Immature natural killer cell (primary cell): ENCODE data around the gene ATMIN. TPM values are rescaled to one million over a fixed set of nuclear protein-coding genes. Genes with fewer than 3 reads are reported as not detected.

Experiments
- DNase-seq, 3 donors: peaks; one replicate each; pipeline ENCODE4 v3.0.0; 2022; ENCODE audit warnings: mixed read lengths in 1 of 3
- H3K27ac Mint-ChIP-seq, 6 donors: one replicate each; pipeline ENCODE4 v1.8.0; 2020; ENCODE audit warnings: mixed read lengths in 6 of 6, mild to moderate bottlenecking in 5 of 6, inconsistent platforms in 4 of 6, moderate library complexity in 3 of 6
- H3K27me3 Mint-ChIP-seq, 3 donors: one replicate each; pipeline ENCODE4 v1.8.0; 2020 to 2021; ENCODE audit warnings: low read depth in 3 of 3, mild to moderate bottlenecking in 3 of 3, mixed read lengths in 3 of 3, moderate library complexity in 3 of 3, inconsistent platforms in 1 of 3
- H3K36me3 Mint-ChIP-seq, 3 donors: one replicate each; pipeline ENCODE4 v1.8.0; 2020; ENCODE audit warnings: mixed read lengths in 3 of 3, inconsistent platforms in 2 of 3, mild to moderate bottlenecking in 2 of 3
- H3K4me1 Mint-ChIP-seq, 2 donors: one replicate each; pipeline ENCODE4 v1.8.0; 2020; ENCODE audit warnings: inconsistent platforms in 2 of 2, mild to moderate bottlenecking in 2 of 2, mixed read lengths in 2 of 2, moderate library complexity in 1 of 2
- H3K4me3 Mint-ChIP-seq, 5 donors: one replicate each; pipeline ENCODE4 v1.8.0; 2020; ENCODE audit warnings: mild to moderate bottlenecking in 5 of 5, mixed read lengths in 5 of 5, inconsistent platforms in 3 of 5, moderate library complexity in 3 of 5
- H3K9me3 Mint-ChIP-seq, 6 donors: one replicate each; pipeline ENCODE4 v1.8.0; 2020; ENCODE audit warnings: mild to moderate bottlenecking in 6 of 6, mixed read lengths in 6 of 6, inconsistent platforms in 4 of 6, moderate library complexity in 3 of 6
- polyA plus RNA-seq, 3 donors: library from polyadenylated mRNA; unstranded; fragments of 300-500 nt; fragmentation: Illumina TruSeq; gene quantifications; one replicate each; pipeline ENCODE4 v1.2.3, GENCODE V29; 2021

The ATMIN gene
- polyA plus RNA-seq, 3 donors from 2014 or later: 25.4 to 51.0 (median 26.4) TPM

DNA sequence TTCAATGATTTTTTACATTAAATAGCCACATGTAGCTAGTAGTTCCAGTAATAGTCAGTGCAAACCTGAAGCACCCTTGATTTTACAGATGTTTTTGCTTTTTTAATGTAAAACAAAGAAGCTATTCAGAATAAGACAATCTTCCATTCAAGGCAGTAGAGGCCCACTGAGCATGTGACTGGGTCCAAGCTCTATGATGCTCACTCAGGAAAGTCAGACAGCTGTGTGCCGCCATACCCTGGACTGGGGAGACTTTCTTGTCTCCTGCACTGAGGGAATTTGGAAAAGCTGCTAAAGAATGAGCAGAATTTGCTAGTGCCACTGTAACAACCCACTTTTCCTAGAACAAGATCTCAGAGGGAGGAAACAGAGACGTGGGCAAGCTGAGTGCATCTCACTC lies 17.1 kb upstream of the ATMIN start:
- Mint-ChIP-seq H3K27ac (no peak overlapping the region), H3K4me1 (no peaks in the 10 kb centered on the region), H3K36me3 (peaks cover 3 to 18% (median 6%) of the 10 kb centered on the region in 3 donors), H3K27me3 (no peaks in the 10 kb centered on the region), H3K9me3 (no peaks in the 10 kb centered on the region), H3K4me3 (no peak overlapping the region)
- DNase-seq: no peak

GRCh38 chr16:81026429-81026828 lies 9.2 kb upstream of the ATMIN start:
- Mint-ChIP-seq H3K36me3 (peaks cover 0 to 9% (median 0%) of the 10 kb centered on the region in 3 donors), H3K4me1 (no peaks in the 10 kb centered on the region), H3K9me3 (no peaks in the 10 kb centered on the region), H3K27me3 (peaks cover 0 to 2% (median 0%) of the 10 kb centered on the region in 3 donors), H3K4me3 (no peak overlapping the region), H3K27ac (no peak overlapping the region)
- DNase-seq: no peak

DNA sequence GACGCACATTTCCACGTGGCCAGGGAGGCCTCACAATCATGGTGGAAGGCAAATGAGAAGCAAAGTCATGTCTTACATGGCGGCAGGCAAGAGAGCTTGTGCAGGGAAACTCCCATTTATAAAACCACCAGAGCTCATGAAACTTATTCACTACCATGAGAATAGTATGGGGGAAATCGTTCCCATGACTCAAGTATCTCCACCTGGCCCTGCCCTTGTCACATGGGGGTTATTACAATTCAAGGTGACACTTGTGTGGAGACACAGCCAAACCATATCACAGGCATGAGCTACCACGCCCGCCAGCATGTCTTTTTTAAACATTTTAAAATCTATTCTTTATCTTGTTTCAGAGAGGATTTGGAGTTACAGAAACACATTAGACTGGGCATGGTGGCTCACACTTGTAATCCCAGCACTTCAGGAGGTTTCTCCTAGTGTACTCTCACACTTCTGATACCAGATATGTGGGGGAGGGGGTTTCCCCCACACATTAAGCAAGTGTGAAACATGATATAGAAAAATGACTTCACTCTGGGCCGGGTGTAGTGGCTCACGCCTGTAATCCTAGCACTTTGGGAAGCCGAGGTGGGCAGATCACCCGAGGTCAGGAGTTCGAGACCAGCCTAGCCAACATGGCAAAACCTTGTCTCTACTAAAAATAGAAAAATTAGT lies 5.6 kb upstream of the ATMIN start:
- peaks cover 0 to 5% of the 10 kb centered on the region in 2 donors for H3K4me1 Mint-ChIP-seq
- no peak for DNase-seq
- no peaks in the 10 kb centered on the region for H3K27me3 Mint-ChIP-seq
- H3K4me3 Mint-ChIP-seq: no peak overlapping the region
- H3K9me3 Mint-ChIP-seq: no peaks in the 10 kb centered on the region
- H3K27ac Mint-ChIP-seq: no peak overlapping the region
- peaks cover 0 to 3% (median 0%) of the 10 kb centered on the region in 3 donors for H3K36me3 Mint-ChIP-seq

GRCh38 chr16:81035975-81036750 lies 521 bp downstream of the ATMIN start:
- DNase-seq: no peak
- H3K27me3 Mint-ChIP-seq: peaks cover 0 to 6% (median 6%) of the 10 kb centered on the region in 3 donors
- no peaks in the 10 kb centered on the region for H3K9me3 Mint-ChIP-seq
- H3K4me3 Mint-ChIP-seq: peak overlapping the region; percentile 81 to 87 (median 85)
- H3K36me3 Mint-ChIP-seq: peaks cover 0 to 6% (median 0%) of the 10 kb centered on the region in 3 donors
- peak overlapping the region; percentile 77 to 91 (median 83) for H3K27ac Mint-ChIP-seq
- H3K4me1 Mint-ChIP-seq: peaks cover 25 to 30% of the 10 kb centered on the region in 2 donors

DNA sequence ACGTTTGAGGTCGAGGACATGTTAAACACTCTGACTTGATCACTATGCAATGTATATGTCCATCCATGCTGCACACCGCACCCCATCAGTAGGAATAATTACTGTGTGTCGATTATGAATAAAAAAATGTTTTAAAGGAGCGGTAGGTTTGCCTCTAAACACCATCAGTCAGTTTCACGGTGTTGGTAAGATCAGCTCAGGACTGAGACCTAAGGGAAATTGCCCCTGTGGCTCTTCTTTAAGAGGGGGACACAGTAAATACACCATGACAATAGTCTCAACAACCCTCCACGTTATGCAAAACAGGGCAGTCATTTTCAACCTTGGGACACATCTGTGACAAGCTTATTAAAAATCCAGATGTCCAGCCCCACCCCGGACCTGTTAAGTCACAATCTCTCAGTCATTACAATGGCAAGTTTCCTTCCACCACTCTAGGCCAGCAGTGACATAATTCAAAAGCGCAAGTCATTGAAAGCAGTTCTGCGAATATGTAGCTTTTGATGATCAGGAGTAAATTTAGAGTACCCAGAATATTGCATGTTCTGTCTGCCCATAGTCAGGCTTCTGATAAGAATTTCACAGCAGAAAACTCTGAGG lies 1.2 kb downstream of the ATMIN start:
- DNase-seq: no peak
- Mint-ChIP-seq H3K27ac (peak overlapping the region; percentile 77 to 91 (median 83)), H3K27me3 (peaks cover 0 to 6% (median 6%) of the 10 kb centered on the region in 3 donors), H3K9me3 (no peaks in the 10 kb centered on the region), H3K4me1 (peaks cover 25 to 30% of the 10 kb centered on the region in 2 donors), H3K36me3 (peaks cover 0 to 12% (median 0%) of the 10 kb centered on the region in 3 donors), H3K4me3 (peak overlapping the region; percentile 81 to 87 (median 85))

DNA sequence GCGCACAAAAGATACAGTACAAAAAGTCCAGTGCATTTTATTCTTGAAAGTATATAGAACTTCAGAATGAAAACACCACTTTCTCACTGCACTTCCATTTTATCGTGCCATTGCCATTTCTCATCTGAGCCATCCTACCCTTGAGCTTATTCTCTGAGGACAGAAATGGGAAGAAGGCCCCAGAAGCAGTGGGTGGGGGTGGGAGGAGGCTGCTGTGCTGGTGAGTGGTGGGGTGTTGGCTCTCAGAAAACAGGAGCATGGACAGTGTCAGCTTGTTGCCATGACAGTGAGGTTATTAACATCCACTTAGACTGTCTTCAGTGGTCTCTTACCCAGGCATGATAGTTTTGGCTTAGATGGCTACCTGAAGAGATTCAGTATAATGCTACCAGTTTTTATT lies 4.5 kb downstream of the ATMIN start:
- H3K9me3 Mint-ChIP-seq: no peaks in the 10 kb centered on the region
- peaks cover 25% of the 10 kb centered on the region in 2 donors for H3K4me1 Mint-ChIP-seq
- no peak overlapping the region for H3K4me3 Mint-ChIP-seq
- H3K36me3 Mint-ChIP-seq: peaks cover 18 to 42% (median 22%) of the 10 kb centered on the region in 3 donors
- H3K27me3 Mint-ChIP-seq: peaks cover 0 to 6% (median 6%) of the 10 kb centered on the region in 3 donors
- H3K27ac Mint-ChIP-seq: peak overlapping the region in 1 of 6 donors; percentile 49
- DNase-seq: no peak

DNA sequence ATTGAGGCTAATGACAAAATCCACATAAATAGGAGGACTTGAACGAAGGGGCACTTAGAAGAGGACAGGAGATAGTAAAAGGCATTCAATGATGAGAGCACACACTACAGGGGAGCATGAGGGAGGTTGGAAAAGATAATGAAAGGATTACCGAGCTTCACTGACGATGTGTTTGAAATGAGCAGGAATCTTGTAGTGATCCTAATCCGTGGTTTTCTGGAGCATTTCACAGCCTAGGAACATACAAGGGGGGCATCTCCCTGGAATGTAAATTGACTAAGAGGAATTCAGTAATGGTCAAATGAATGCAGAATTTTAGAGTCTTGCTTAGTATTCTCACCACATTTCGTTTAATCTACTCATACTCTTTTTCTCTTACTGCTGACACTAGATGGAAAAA lies 5.2 kb downstream of the ATMIN start:
- no peak for DNase-seq
- Mint-ChIP-seq H3K4me1 (peaks cover 23 to 25% of the 10 kb centered on the region in 2 donors), H3K4me3 (no peak overlapping the region), H3K9me3 (no peaks in the 10 kb centered on the region), H3K27me3 (peaks cover 0 to 8% (median 6%) of the 10 kb centered on the region in 3 donors), H3K27ac (no peak overlapping the region), H3K36me3 (peaks cover 18 to 46% (median 26%) of the 10 kb centered on the region in 3 donors)

GRCh38 chr16:81041696-81042095 lies 6.1 kb downstream of the ATMIN start:
- Mint-ChIP-seq H3K36me3 (peaks cover 18 to 49% (median 28%) of the 10 kb centered on the region in 3 donors), H3K9me3 (no peaks in the 10 kb centered on the region), H3K4me3 (no peak overlapping the region), H3K27me3 (peaks cover 0 to 6% (median 2%) of the 10 kb centered on the region in 3 donors), H3K4me1 (peaks cover 20 to 21% of the 10 kb centered on the region in 2 donors), H3K27ac (no peak overlapping the region)
- DNase-seq: no peak

DNA sequence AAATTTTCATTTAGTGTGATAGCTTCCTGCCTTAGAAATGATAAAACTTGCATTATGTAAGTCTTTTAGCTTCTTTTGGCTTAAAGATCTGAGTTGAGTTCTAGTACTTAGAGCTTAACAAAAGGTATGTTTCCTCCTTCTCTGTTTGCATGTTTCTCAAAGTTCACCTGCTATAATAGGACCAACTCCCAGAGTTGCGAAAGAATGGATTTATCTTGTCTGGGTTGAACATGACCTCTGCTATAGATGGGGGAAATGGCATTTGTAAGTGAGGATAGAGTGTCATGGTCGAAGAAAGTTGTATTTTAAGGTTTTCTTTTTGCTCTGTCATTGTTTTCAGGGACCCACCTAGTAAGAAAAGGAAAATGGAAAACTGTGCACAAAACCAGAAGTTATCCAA lies 7.2 kb downstream of the ATMIN start:
- peaks cover 0 to 2% (median 0%) of the 10 kb centered on the region in 3 donors for H3K27me3 Mint-ChIP-seq
- peaks cover 8 to 10% of the 10 kb centered on the region in 2 donors for H3K4me1 Mint-ChIP-seq
- H3K27ac Mint-ChIP-seq: no peak overlapping the region
- H3K4me3 Mint-ChIP-seq: no peak overlapping the region
- peaks cover 18 to 54% (median 30%) of the 10 kb centered on the region in 3 donors for H3K36me3 Mint-ChIP-seq
- no peak for DNase-seq
- no peaks in the 10 kb centered on the region for H3K9me3 Mint-ChIP-seq

DNA sequence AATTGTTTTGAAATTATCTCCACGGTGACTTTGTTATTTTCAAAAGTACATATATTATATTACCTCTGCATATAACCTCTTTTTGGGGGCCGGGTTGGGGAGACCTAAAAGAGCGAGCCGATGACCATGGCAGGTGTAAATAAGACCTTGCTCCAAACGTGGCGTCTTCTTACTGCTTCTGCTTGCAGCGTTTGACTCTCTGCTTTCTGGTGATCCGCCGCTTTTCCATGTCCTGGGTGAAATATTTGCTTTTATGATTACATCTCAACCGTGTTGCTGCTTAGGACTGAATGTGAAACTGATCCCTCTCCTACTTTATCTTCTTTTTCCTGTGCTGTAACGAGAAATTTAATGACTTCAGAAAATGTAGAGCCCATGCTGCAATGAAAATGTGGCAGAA lies 18.1 kb downstream of the ATMIN start:
- no peak overlapping the region for H3K4me3 Mint-ChIP-seq
- H3K9me3 Mint-ChIP-seq: peaks cover 10 to 24% (median 17%) of the 10 kb centered on the region in 6 donors
- peaks cover 0 to 2% (median under 1%) of the 10 kb centered on the region in 3 donors for H3K27me3 Mint-ChIP-seq
- no peak overlapping the region for H3K27ac Mint-ChIP-seq
- peaks cover 7 to 11% (median 10%) of the 10 kb centered on the region in 3 donors for H3K36me3 Mint-ChIP-seq
- no peak for DNase-seq
- H3K4me1 Mint-ChIP-seq: no peaks in the 10 kb centered on the region

DNA sequence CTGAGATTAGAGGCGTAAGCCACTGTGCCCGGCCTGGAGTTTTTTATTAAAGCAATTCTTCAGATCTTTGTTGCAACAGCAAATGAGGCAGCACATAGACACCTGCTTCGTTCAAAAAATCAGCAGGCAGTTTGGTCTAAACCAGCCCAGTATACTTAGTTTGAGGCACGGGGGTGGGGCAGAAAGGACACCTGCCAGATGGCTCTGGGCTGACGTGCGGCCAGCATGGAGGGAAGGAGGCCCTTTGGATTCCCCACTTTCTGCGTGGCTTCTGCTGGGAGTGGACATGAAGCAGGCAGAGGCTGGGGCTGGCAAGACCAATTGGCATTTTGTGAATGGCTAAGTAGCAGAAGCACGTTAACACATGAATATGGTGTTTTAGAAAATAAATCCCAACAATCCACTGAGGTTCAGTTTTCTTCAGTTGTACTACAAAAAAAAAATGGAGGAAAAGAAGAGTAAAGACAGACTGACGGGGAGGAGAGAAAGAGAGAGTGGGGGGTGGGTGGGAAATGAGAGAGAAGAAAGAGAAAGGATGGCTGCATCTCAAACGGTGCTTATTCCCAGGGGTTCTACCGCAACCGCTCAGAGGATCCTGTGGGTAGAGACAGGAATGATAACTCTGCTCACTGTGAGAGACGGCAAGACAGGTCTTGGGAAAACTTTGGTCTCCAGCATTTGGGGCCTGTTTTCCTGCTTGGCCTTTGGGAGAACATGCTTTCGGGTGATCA lies 25.1 kb downstream of the ATMIN start:
- Mint-ChIP-seq H3K27me3 (peaks cover 0 to 2% (median 2%) of the 10 kb centered on the region in 3 donors), H3K9me3 (no peaks in the 10 kb centered on the region), H3K27ac (no peak overlapping the region)

DNA sequence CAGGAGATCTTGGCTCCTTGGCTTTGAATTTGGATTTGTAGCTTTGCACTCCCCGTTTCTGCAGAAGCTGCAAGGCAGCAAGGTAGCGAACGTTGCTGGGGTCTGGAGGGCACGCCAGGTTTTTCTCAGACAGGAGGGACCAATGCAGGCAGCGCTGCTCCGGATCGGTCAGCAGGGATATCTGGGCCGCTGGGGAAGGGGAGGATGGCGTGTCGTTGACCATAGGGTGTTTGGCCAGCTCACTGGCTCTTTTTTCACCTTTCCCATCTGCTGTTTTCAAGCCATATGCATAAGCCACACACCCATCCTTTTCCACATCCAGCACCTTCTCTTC lies 25.6 kb downstream of the ATMIN start:
- no peaks in the 10 kb centered on the region for H3K36me3 Mint-ChIP-seq
- H3K27ac Mint-ChIP-seq: no peak overlapping the region
- H3K27me3 Mint-ChIP-seq: peaks cover 0 to 2% (median 2%) of the 10 kb centered on the region in 3 donors
- no peak for DNase-seq
- no peaks in the 10 kb centered on the region for H3K4me1 Mint-ChIP-seq
- H3K9me3 Mint-ChIP-seq: no peaks in the 10 kb centered on the region
- no peak overlapping the region for H3K4me3 Mint-ChIP-seq

More for the DNA sequence above, 25.1 kb downstream of the ATMIN start:
- Mint-ChIP-seq H3K36me3 (no peaks in the 10 kb centered on the region), H3K4me3 (no peak overlapping the region), H3K4me1 (no peaks in the 10 kb centered on the region)
- no peak for DNase-seq

DNA sequence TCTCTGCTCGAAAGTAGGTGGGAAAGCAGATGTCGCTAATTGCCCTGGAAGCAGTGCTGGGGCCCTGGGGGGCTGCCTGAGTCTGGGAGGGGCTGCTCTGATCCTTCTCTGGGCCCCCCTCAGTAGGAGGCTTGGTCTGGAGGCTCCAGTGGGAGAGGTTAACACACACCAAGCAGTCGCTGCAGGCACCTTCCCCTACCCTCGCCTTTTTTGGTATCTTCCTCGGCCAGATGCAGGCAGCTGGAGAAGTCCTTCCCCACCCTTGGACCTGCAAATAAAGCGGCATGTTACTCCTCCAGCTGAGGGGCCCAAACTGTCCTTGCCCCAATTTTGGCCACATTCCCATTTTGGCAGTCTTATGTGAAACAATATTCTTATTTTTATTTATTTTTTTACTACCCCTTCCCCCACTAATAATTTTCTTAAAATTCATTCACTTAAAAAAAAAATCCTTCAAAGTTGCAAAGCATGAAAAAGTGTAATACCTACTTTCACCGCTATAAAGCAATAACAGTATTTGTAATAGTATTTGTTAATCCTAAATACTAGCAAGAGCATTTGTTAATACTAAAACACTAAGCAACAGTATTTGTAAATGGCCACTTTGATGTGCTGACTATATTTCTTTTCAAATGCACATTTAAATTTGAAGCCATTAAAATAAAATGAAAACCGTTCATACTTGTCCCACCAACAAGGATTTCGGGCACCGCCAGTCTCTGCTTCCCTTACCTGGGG lies 26.4 kb downstream of the ATMIN start:
- no peak for DNase-seq
- Mint-ChIP-seq H3K36me3 (no peaks in the 10 kb centered on the region), H3K4me3 (no peak overlapping the region), H3K27me3 (peaks cover 0 to 2% (median 2%) of the 10 kb centered on the region in 3 donors), H3K9me3 (no peaks in the 10 kb centered on the region), H3K27ac (no peak overlapping the region), H3K4me1 (no peaks in the 10 kb centered on the region)
